Esophagus muscularis mucosa (tissue), 3 donors: ENCODE results near the gene NUBP2.

Source experiments
- EP300 ChIP-seq: sonication (generic); formaldehyde crosslinking; IDR thresholded peaks from one replicate; pipeline ENCODE4 v1.6.1; 2017; ENCODE audit warnings: antibody characterized with exemption
- TF ChIP-seq, protein P1 (sequence below), 3 experiments: fragments of 200-600 bp in 2 of 3; fragments of 450-650 bp in 1 of 3; sonication (generic) in 2 of 3; IDR thresholded peaks; one replicate each; pipeline ENCODE4 v1.5.1; 2017 to 2019; ENCODE audit warnings: antibody characterized with exemption in 3 of 3, mild to moderate bottlenecking in 2 of 3, moderate library complexity in 1 of 3

GRCh38 chr16:1744338-1744840, 38.4 kb upstream of the NUBP2 start:
- TF ChIP-seq, protein P1, sequence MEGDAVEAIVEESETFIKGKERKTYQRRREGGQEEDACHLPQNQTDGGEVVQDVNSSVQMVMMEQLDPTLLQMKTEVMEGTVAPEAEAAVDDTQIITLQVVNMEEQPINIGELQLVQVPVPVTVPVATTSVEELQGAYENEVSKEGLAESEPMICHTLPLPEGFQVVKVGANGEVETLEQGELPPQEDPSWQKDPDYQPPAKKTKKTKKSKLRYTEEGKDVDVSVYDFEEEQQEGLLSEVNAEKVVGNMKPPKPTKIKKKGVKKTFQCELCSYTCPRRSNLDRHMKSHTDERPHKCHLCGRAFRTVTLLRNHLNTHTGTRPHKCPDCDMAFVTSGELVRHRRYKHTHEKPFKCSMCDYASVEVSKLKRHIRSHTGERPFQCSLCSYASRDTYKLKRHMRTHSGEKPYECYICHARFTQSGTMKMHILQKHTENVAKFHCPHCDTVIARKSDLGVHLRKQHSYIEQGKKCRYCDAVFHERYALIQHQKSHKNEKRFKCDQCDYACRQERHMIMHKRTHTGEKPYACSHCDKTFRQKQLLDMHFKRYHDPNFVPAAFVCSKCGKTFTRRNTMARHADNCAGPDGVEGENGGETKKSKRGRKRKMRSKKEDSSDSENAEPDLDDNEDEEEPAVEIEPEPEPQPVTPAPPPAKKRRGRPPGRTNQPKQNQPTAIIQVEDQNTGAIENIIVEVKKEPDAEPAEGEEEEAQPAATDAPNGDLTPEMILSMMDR (IDR thresholded peaks at IDR 0.05), result no peak
- TF ChIP-seq EP300, result no peak
